Camera-type eye (tissue), 1 donor: Measurements from ENCODE around the gene SULT1C3. TPM values are rescaled to one million over a fixed set of nuclear protein-coding genes. Genes with fewer than 3 reads are reported as not detected.

Source experiments
- total RNA-seq: library from RNA; depleted of rRNA; stranded (reverse); fragments of >200 nt; gene quantifications from one replicate; pipeline ENCODE4 v1.2.3, GENCODE V29; 2014

SULT1C3 gene
- total RNA-seq: not detected

GRCh38 chr2:108239786-108240185 lies at the start of gene SULT1C3:
Gene SULT1C3 (plus strand): TSS chr2:108239968. CDS start chr2:108247195, 7,227 bp downstream.

GRCh38 chr2:108288534-108289106 lies 48.9 kb downstream of the SULT1C3 start, which contains the start of gene SULT1C2:
Gene SULT1C2 (plus strand): TSS chr2:108288895. CDS start chr2:108293668, 4,773 bp downstream.

Other genes starting within 250 kb of the SULT1C3 start
- gene SULT1C2, start 48.9 kb downstream of the SULT1C3 start, total RNA-seq: 3.9 TPM
- gene SULT1C4, start 138.0 kb downstream of the SULT1C3 start, total RNA-seq: 39.4 TPM
- 79.8 TPM for gene GCC2, start 209.2 kb downstream of the SULT1C3 start, total RNA-seq